ENCODE measurements around the gene NUDT14.

NUDT14 gene

DNA sequence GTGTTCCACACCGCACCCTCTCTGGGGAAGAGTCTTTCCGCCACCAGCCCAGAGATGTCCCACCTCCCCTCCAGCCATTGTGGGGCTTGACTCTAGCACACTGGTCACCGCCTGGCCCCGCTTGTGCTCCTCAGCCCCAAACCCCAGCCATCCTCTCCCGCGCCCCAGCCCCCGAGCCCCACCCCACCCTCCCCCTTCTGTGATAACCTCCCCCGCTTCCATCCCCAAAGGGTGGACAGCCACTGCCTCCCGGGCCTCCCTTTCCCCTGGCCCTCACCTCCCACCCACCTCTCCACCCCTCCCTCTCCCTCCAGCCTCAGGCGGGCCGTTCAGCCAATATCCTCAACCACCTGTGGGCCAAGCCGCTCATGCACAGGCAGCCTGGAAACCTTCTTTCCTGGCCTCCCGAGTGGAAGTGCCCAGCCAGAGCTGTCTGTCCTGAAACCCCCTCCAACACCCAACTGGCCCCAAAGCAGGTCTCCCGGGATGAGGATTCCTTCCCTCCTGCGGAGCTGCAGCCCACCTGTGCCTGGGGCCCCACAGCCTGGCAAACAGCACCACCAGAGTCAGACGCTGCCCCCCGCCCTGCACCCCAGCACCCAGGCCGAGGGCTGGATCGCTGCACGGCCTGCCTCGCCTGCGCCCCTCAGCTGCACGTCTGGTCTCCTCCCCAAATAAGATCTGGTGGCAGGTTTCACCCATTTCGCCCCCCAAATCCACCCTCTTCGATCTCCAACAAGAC lies 27.1 kb upstream of the NUDT14 start:
- no peak overlapping the region for H3K4me3 Mint-ChIP-seq
- intact Hi-C loops (cut with micrococcal nuclease): no loop called here
- peaks cover 34% of the 10 kb centered on the region for H3K27me3 Mint-ChIP-seq
- H3K36me3 Mint-ChIP-seq (ENCODE audit: low read depth): peaks cover 47% of the 10 kb centered on the region
- no peaks in the 10 kb centered on the region for H3K9me3 Mint-ChIP-seq
- H3K4me1 Mint-ChIP-seq (ENCODE audit: low read depth): peaks cover 13% of the 10 kb centered on the region
- H3K27ac Mint-ChIP-seq: no peak overlapping the region

DNA sequence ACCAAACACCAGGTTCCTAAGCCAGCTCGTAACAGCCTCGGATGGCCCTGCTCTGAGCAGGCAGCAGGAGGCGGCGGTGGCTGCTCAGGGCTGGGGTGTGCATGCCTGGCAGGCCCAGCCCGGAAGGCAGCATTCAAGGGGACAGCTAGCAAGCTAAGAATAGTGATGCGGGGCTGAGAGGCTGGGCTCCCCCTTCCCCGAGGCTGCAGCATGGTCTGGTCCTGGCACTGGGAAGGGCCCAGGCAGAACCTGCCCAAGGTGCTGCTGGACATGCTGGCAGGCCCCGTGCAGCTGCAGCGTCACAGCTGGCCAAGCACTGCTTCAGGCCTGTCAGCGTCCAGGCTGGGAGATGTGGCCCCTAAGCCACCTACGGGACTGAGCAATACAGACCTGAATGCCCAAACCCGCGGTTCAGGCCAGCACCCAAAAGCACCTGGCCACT lies 26.4 kb upstream of the NUDT14 start:
- peaks cover 37% of the 10 kb centered on the region for H3K27me3 Mint-ChIP-seq
- H3K4me3 Mint-ChIP-seq: no peak overlapping the region

DNA sequence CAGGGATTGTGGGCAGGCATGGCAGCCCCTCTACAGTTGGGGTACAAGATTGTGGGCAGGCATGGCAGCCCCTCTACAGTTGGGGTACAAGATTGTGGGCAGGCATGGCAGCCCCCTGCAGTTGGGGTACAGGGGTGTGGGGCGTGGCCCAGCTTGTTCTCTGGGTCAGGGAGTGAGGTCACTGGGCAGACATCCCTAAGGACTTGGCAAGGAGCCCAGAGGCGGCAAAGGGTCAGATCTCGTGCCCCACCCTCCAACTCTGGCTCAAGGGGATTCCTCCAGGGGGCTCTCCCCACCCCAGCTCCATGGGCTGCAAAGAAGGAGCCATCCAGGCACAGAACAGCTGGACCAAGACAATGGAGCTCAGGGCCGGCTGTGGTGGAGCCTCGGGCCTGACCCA lies 25.8 kb upstream of the NUDT14 start:
- peaks cover 34% of the 10 kb centered on the region for H3K36me3 Mint-ChIP-seq (ENCODE audit: low read depth)
- intact Hi-C loops (cut with micrococcal nuclease): no loop called here
- H3K9me3 Mint-ChIP-seq: no peaks in the 10 kb centered on the region
- peaks cover 41% of the 10 kb centered on the region for H3K27me3 Mint-ChIP-seq
- H3K4me3 Mint-ChIP-seq: no peak overlapping the region
- peaks cover 26% of the 10 kb centered on the region for H3K4me1 Mint-ChIP-seq (ENCODE audit: low read depth)
- no peak overlapping the region for H3K27ac Mint-ChIP-seq

More for the DNA sequence above, 26.4 kb upstream of the NUDT14 start:
- Mint-ChIP-seq H3K4me1 (ENCODE audit: low read depth) (peaks cover 20% of the 10 kb centered on the region), H3K36me3 (ENCODE audit: low read depth) (peaks cover 40% of the 10 kb centered on the region), H3K27ac (no peak overlapping the region), H3K9me3 (no peaks in the 10 kb centered on the region)
- intact Hi-C loops (cut with micrococcal nuclease): no loop called here

DNA sequence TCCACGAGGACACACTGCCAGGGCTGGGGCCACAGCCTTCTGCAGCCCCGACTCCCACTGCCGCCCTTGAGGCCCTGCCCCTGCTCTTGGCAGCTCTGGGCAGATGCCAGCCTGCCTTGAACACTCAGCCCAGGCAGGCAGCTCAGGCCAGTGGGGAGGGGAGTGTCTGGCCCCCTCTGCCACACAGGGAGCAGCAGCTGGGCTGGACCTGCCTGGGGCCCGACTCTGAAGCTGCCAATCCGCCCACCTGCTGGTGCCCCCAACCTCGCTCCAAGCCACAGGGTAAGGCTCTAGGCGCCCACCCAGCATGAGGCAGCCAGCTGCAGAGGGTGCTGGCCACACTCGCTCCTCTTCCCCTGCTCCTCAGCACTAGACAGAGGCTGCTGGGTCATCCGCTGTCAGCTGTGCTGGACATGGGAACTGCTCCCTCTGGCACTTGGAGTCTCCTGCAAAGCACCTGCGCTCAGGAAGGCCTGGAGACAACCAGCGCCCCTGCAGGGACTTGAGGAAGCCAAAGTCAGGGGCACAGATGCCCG lies 24.6 kb upstream of the NUDT14 start:
- H3K36me3 Mint-ChIP-seq (ENCODE audit: low read depth): peaks cover 23% of the 10 kb centered on the region
- no peak overlapping the region for H3K4me3 Mint-ChIP-seq
- H3K27me3 Mint-ChIP-seq: peaks cover 50% of the 10 kb centered on the region
- peaks cover 35% of the 10 kb centered on the region for H3K4me1 Mint-ChIP-seq (ENCODE audit: low read depth)
- H3K27ac Mint-ChIP-seq: no peak overlapping the region
- intact Hi-C loops (cut with micrococcal nuclease): no loop called here
- no peaks in the 10 kb centered on the region for H3K9me3 Mint-ChIP-seq

DNA sequence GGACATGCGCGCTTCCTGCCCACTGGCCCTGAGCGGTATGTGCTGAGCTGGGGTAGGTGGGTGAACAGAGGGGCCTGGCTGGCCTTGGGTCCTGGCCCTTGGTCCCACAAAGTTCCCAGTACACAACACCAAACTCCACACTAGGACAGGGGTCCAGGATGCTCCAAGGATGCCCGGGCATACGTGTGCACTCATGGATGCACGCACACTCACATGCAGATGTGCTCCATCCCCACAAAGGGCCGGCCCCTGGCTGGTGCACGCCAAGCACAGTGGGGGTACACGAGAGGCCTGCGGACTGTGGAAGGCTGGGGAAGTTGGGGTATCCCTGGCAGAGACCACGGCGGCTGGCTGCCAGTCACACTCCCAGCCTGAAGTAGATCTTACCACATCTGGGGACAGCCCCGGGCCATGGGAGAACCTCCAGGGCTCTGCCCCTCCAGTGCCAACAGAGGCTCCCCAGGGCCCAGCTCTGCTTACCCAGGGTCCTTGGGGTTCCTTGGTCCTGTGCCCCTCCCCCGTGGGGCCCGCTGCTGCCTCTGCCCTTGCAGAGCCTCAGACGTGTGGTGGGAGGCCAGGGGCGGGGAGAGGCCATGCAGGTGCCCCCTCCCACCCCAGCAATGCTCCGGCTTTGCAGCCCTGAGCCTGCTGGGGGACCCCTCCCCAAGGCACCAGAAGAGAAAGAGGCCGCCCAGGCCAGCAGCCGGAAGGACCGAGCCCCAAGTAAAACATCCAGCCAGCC lies 24.0 kb upstream of the NUDT14 start:
- no peak overlapping the region for H3K27ac Mint-ChIP-seq
- H3K36me3 Mint-ChIP-seq (ENCODE audit: low read depth): peaks cover 16% of the 10 kb centered on the region
- peaks cover 56% of the 10 kb centered on the region for H3K27me3 Mint-ChIP-seq
- peaks cover 42% of the 10 kb centered on the region for H3K4me1 Mint-ChIP-seq (ENCODE audit: low read depth)
- H3K4me3 Mint-ChIP-seq: no peak overlapping the region
- H3K9me3 Mint-ChIP-seq: no peaks in the 10 kb centered on the region
- intact Hi-C loops (cut with micrococcal nuclease): no loop called here

DNA sequence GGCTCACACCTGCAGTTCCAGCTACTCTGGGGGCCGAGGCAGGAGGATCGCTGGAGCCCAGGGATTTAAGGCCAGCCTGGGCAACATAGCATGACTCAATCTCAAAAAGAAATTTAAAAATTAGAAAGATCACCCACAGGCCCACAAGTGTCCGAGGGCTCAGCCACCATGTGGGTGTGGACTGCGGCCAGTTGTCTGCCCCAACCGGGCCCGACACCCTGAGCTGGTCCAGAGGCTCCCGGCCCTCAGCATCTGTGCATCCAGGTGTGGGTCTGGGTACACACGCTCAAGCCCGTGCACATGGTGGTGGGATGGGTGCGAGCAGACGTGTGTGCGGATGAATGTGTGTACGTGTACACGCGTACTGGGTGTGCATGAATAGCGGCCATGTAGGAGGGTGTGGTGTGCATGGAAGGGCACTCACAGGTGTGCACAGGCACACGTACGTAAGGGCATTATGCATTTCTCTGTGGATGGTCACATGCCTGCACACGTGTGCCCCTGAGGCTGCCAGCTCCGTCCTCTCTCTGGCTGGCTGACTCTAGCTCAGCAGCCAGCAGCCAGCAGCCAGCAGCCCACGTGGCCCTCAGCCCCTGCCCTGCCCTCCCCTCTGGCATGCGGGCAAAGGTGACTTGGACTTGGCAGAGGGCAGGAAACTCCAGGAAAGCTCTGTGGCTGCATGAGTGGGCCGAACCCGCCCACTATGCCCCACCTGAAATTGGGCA lies 23.3 kb upstream of the NUDT14 start:
- peaks cover 64% of the 10 kb centered on the region for H3K27me3 Mint-ChIP-seq
- H3K9me3 Mint-ChIP-seq: no peaks in the 10 kb centered on the region
- peaks cover 9% of the 10 kb centered on the region for H3K36me3 Mint-ChIP-seq (ENCODE audit: low read depth)
- H3K4me1 Mint-ChIP-seq (ENCODE audit: low read depth): peaks cover 46% of the 10 kb centered on the region
- intact Hi-C loops (cut with micrococcal nuclease): no loop called here
- no peak overlapping the region for H3K4me3 Mint-ChIP-seq
- H3K27ac Mint-ChIP-seq: no peak overlapping the region

DNA sequence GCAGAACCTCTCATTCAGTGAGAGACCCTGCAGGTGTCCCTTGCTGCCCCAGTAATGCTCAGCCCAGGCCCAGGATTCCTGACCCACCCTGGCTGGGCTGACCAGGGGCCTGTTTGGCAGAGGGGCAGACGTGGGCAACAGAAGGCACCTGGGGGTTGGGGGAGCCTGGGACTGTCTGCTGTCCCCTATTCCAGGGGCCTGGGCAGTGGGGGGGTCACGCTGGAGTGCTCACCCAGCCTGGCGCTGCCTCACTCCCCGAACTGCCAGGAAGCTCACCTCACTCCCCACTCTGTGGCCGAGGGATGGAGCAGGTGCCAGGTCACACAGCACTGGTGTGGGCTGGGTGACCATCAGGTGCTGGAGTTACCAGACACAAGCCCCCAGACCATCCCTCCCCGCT lies 22.6 kb upstream of the NUDT14 start:
- H3K27ac Mint-ChIP-seq: no peak overlapping the region
- H3K27me3 Mint-ChIP-seq: peaks cover 70% of the 10 kb centered on the region
- peaks cover 2% of the 10 kb centered on the region for H3K36me3 Mint-ChIP-seq (ENCODE audit: low read depth)
- no peaks in the 10 kb centered on the region for H3K9me3 Mint-ChIP-seq
- peaks cover 53% of the 10 kb centered on the region for H3K4me1 Mint-ChIP-seq (ENCODE audit: low read depth)
- intact Hi-C loops (cut with micrococcal nuclease): loop anchor here (1.0 kb wide), 1 partner anchor 149 kb away; no protein-coding TSS in a partner anchor
- H3K4me3 Mint-ChIP-seq: no peak overlapping the region

DNA sequence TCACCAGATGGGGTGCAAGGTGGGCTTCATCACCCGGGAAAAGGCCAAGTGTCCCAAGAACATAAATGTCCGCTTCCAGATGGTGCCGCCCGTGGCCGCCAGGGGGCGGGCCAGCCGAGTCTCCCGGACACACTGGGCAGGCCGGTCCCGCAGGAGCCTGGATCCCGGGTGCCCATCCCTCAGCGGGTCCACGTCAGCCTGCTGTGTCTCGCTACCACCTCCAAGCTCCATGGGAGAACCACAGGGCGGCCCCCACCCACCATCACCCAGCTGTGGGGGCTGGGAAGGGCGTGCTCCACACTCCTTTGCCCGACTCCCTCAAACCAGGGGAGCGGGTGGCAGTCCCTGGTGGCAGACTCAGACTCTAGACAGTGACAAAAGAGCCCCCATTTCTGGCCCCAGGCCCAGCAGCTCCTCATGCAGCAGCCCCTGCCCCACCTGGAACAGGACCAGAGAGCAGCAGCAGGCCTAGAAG lies 22.0 kb upstream of the NUDT14 start:
- intact Hi-C loops (cut with micrococcal nuclease): loop anchor here (1.0 kb wide), 1 partner anchor 149 kb away; no protein-coding TSS in a partner anchor
- H3K27me3 Mint-ChIP-seq: peaks cover 76% of the 10 kb centered on the region
- no peak overlapping the region for H3K27ac Mint-ChIP-seq
- no peak overlapping the region for H3K4me3 Mint-ChIP-seq
- no peaks in the 10 kb centered on the region for H3K9me3 Mint-ChIP-seq
- H3K4me1 Mint-ChIP-seq (ENCODE audit: low read depth): peaks cover 57% of the 10 kb centered on the region
- no peaks in the 10 kb centered on the region for H3K36me3 Mint-ChIP-seq (ENCODE audit: low read depth)

DNA sequence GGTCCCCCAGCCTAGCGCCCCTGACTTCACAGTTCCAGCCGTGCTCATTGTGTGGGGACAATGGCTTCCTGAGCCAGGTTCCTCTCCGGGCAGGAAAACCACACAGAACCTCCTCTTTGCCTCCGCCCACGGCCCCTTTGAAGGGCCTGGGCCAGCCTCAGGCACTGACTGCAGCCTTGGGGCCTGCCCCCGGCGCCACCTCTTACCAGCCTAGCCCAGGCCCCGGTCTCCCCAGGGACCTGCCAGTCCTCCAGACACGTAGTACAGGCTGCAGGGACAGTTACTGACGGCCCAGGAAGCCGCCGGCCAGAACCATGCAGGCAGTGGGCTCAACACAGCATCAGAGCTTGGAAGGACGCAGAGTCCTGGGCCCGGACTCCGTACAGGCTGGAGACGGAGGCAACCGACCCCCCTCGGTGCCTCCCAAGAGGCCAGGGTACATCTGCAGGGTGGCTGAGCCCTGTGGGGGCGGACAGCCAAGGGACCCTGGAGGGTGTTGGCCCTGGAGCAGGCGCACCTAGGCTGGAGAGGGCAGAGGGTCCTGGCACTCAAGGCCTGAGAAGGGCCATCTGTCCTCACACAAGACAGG lies 20.9 kb upstream of the NUDT14 start:
- H3K27me3 Mint-ChIP-seq: peaks cover 86% of the 10 kb centered on the region
- no peaks in the 10 kb centered on the region for H3K36me3 Mint-ChIP-seq (ENCODE audit: low read depth)
- peaks cover 64% of the 10 kb centered on the region for H3K4me1 Mint-ChIP-seq (ENCODE audit: low read depth)
- H3K4me3 Mint-ChIP-seq: peak overlapping the region; percentile 37
- no peaks in the 10 kb centered on the region for H3K9me3 Mint-ChIP-seq
- intact Hi-C loops (cut with micrococcal nuclease): no loop called here
- peak overlapping the region; percentile 81 for H3K27ac Mint-ChIP-seq

DNA sequence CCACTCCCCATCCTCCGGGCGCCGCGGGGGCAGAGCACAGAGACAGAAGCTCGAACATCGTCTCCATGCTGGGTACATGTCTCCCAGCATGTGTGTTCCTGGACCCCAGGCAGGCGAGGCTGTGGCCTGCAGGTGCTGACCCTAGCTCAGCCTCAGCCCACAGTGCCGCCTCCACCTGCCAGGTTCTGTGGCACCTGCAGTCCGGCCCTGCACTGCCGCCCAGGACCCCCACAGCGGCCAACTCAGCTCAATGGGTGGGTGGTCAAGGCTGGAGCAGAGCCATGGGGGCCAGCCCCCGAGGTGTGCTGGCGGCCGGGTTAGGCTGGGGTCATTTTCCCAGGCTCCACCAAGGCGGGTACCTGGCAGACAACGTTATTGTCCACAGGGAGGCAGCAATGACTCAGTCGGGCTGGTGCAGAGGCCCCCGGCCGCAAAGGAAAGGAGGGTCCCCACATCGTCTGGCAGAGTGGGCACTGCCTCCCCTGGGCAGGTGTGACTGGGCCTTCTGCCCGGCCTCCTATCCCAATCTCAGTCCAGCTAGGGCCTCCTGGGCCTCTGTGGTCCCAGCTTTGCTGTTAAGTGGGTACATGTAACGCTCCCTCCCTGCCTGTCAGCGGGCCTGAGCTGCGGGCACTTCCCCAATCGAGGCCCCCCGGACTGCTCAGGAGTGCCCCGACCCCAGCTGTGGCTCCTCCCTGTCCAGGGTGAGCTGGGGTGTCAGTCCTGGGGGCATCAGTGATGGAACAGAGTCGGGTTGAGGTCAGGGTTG lies 20.2 kb upstream of the NUDT14 start:
- H3K36me3 Mint-ChIP-seq (ENCODE audit: low read depth): no peaks in the 10 kb centered on the region

DNA sequence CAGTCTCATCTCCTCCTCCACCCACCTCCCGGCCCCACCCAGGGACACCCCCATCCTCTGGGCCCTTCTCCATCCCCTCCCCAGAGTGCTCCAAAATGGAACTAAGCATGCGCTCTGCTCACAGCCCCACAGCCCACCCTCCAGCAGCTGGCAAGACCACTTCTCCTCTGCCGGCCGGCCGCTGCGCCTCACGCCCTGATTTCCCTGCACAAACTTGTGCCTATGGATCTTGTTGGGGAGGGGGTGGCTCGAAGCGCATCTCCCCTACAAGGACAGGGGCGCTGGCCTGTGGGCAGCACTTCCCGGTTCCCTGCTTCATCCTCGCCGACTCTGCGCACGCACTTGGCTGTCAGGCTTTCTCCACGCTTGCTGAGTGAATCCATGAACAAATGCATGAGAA lies 19.5 kb upstream of the NUDT14 start:
- Mint-ChIP-seq H3K27me3 (peaks cover 88% of the 10 kb centered on the region), H3K4me1 (ENCODE audit: low read depth) (peaks cover 75% of the 10 kb centered on the region), H3K4me3 (no peak overlapping the region), H3K9me3 (no peaks in the 10 kb centered on the region), H3K27ac (no peak overlapping the region), H3K36me3 (ENCODE audit: low read depth) (no peaks in the 10 kb centered on the region)
- intact Hi-C loops (cut with micrococcal nuclease): no loop called here

More for the DNA sequence above, 20.2 kb upstream of the NUDT14 start:
- intact Hi-C loops (cut with micrococcal nuclease): no loop called here
- no peaks in the 10 kb centered on the region for H3K9me3 Mint-ChIP-seq
- peak overlapping the region; percentile 37 for H3K4me3 Mint-ChIP-seq
- H3K27me3 Mint-ChIP-seq: peaks cover 86% of the 10 kb centered on the region
- peak overlapping the region; percentile 81 for H3K27ac Mint-ChIP-seq
- H3K4me1 Mint-ChIP-seq (ENCODE audit: low read depth): peaks cover 68% of the 10 kb centered on the region

DNA sequence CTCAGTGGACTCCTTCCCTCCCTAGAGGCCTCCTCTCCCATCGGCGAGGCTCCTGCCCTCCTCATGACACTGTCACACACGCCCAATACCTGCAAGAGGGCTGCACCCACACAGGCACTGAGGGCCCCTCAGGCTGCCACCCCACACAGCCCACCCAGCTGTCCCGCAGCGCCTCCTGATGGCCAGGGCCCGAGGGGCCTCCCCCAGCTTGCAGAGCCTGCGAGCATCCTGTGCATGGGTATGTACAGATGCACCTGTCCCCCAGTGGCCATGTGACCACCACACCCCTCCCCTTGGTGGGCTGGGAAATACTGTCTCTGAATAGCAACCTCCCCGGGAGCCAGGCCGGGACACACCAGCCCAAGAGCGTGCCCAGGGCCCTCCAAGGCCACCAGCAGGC lies 19.0 kb upstream of the NUDT14 start:
- peaks cover 88% of the 10 kb centered on the region for H3K27me3 Mint-ChIP-seq
- H3K27ac Mint-ChIP-seq: no peak overlapping the region
- intact Hi-C loops (cut with micrococcal nuclease): no loop called here
- H3K36me3 Mint-ChIP-seq (ENCODE audit: low read depth): no peaks in the 10 kb centered on the region
- no peaks in the 10 kb centered on the region for H3K9me3 Mint-ChIP-seq
- peaks cover 78% of the 10 kb centered on the region for H3K4me1 Mint-ChIP-seq (ENCODE audit: low read depth)
- H3K4me3 Mint-ChIP-seq: no peak overlapping the region

DNA sequence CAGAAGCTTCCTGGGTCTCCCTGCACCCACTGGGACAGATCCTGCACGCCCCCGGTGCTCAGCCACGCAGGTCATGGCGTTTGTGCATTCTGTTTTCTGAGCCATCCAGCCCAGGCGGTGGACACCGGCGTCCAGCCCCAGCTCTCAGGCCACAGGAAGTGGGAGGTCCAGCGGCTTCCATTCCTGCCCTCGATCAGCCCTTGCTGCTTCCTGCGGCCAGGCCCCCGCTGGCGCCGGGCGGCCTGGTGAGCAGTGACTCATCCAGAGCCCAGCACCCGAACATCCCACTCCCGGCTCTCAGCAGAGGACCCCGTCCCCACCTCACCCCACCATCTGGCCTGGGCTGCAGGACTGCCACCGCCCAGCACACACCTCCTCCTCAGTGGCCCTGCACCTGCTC lies 18.0 kb upstream of the NUDT14 start:
- Mint-ChIP-seq H3K27ac (peak overlapping the region; percentile 14), H3K9me3 (no peaks in the 10 kb centered on the region), H3K4me3 (no peak overlapping the region), H3K27me3 (peaks cover 88% of the 10 kb centered on the region), H3K36me3 (ENCODE audit: low read depth) (no peaks in the 10 kb centered on the region), H3K4me1 (ENCODE audit: low read depth) (peaks cover 75% of the 10 kb centered on the region)
- intact Hi-C loops (cut with micrococcal nuclease): no loop called here
